HepG2 (cell line): Measurements from ENCODE around the gene SPRYD3. TPM values are rescaled to one million over a fixed set of nuclear protein-coding genes. Genes with fewer than 3 reads are reported as not detected.

Experiments used
- ATAC-seq: fragments of 200-7000 bp; cut with Tn5 transposase; 3 replicates; pipeline ENCODE4 v1.9.1; 2020; ENCODE audit warnings: mild to moderate bottlenecking, moderate library complexity
- BruUV-seq: library from RNA; stranded (reverse); fragments of 400-500 nt; replicated peaks from 2 replicates; lab custom pipeline; 2021; lab: Mats Ljungman, UMichigan
- CTCF ChIA-PET: fragments of 300-600 bp; formaldehyde crosslinking; extraction: SDS; loops from one replicate; lab custom pipeline; 2021; ENCODE audit warnings: low total read pairs, inconsistent platforms, low intra/inter-chr PET ratio; lab: Yijun Ruan, JAX
- POLR2A ChIA-PET: fragments of 350-600 bp; sonication (Branson Sonifier 250); formaldehyde crosslinking; loops from one replicate; lab custom pipeline; 2020; ENCODE audit warnings: antibody characterized with exemption, inconsistent platforms; lab: Yijun Ruan, JAX
- DNase-seq: peaks from one replicate; pipeline ENCODE4 v3.0.0-alpha.2; 2015; ENCODE audit warnings: low spot score
- FAIRE-seq: peaks from 3 replicates; lab custom pipeline; 2011; peaks lifted over from hg19 to GRCh38; lab: Jason Lieb, UNC
- H2AFZ ChIP-seq: one replicate; pipeline ENCODE4 v1.6.1; 2011; ENCODE audit warnings: low read length, inconsistent platforms
- H3K27ac ChIP-seq: fragments of 300-600 bp; 3 replicates; pipeline ENCODE4 v1.8.0; 2011; ENCODE audit warnings: mixed run types, mild to moderate bottlenecking, mixed read lengths, low read length, inconsistent platforms; ENCODE audit not compliant: insufficient read depth; ENCODE audit errors: extremely low read length
- H3K27me3 ChIP-seq, 2 experiments: fragments of 200-600 bp in 1 of 2; 2 replicates in 1 of 2; 3 replicates in 1 of 2; pipeline versions ENCODE4 v1.6.0 to v1.8.0; 2011; ENCODE audit warnings: low read length in 2 of 2, mild to moderate bottlenecking in 2 of 2, moderate library complexity in 2 of 2, inconsistent platforms in 1 of 2; ENCODE audit not compliant: insufficient read depth in 2 of 2, control insufficient read depth in 1 of 2
- H3K36me3 ChIP-seq, 2 experiments: fragments of 200-600 bp in 1 of 2; replicated peaks in 1 of 2; 2 replicates in 1 of 2; 3 replicates in 1 of 2; pipeline versions ENCODE4 v1.5.1 to v1.8.0; 2011; ENCODE audit warnings: low read length in 2 of 2, inconsistent platforms in 1 of 2; ENCODE audit not compliant: insufficient read depth in 2 of 2, control insufficient read depth in 1 of 2
- H3K4me1 ChIP-seq: 2 replicates; pipeline ENCODE4 v1.5.1; 2012; ENCODE audit warnings: low read length, inconsistent platforms; ENCODE audit not compliant: insufficient read depth
- H3K4me2 ChIP-seq: 2 replicates; pipeline ENCODE4 v1.6.0; 2011; ENCODE audit warnings: low read depth, low read length, inconsistent platforms
- H3K4me3 ChIP-seq, 3 experiments: fragments of 200-600 bp in 1 of 3; sonication (generic), shearing (Covaris generic) in 1 of 3; replicated peaks in 1 of 3; 2 replicates each; pipeline ENCODE4 v1.5.1; 2011 to 2016; ENCODE audit warnings: low read length in 3 of 3, inconsistent platforms in 2 of 3, low read depth in 2 of 3, mild to moderate bottlenecking in 2 of 3, control low read depth in 1 of 3, mixed read lengths in 1 of 3; ENCODE audit not compliant: insufficient read depth in 1 of 3
- H3K79me2 ChIP-seq: one replicate; pipeline ENCODE4 v1.6.1; 2011; ENCODE audit warnings: low read length, inconsistent platforms; ENCODE audit not compliant: insufficient read depth
- H3K9ac ChIP-seq: 2 replicates; pipeline ENCODE4 v1.6.0; 2011; ENCODE audit warnings: mild to moderate bottlenecking, low read depth, low read length, inconsistent platforms; ENCODE audit not compliant: insufficient read depth
- H3K9me3 ChIP-seq: 2 replicates; pipeline ENCODE4 v1.5.1; 2012; ENCODE audit warnings: mild to moderate bottlenecking, low read length
- H4K20me1 ChIP-seq: 2 replicates; pipeline ENCODE4 v1.6.0; 2011; ENCODE audit warnings: inconsistent platforms, mild to moderate bottlenecking, low read length, moderate library complexity; ENCODE audit not compliant: insufficient read depth
- ELF1 ChIP-seq: sonication (generic); formaldehyde crosslinking; IDR thresholded peaks from 2 replicates; pipeline ENCODE4 v1.4.0; 2020; ENCODE audit warnings: missing genetic modification reagents
- MED1 ChIP-seq: sonication (generic); formaldehyde crosslinking; IDR thresholded peaks from 2 replicates; pipeline ENCODE4 v1.4.0; 2020; ENCODE audit warnings: missing genetic modification reagents
- RBM22 ChIP-seq: fragments of 200-400 bp; formaldehyde crosslinking; optimal IDR thresholded peaks from 2 replicates; pipeline ENCODE3; 2017; ENCODE audit warnings: mild to moderate bottlenecking, low read length, moderate library complexity
- THAP7 ChIP-seq: sonication (generic); formaldehyde crosslinking; IDR thresholded peaks from 2 replicates; pipeline ENCODE4 v1.8.1; 2023; ENCODE audit warnings: mild to moderate bottlenecking, missing genetic modification reagents
- ZUFSP ChIP-seq: sonication (generic); formaldehyde crosslinking; IDR thresholded peaks from 2 replicates; pipeline ENCODE4 v1.9.0; 2021; ENCODE audit warnings: missing genetic modification reagents, mild to moderate bottlenecking, borderline replicate concordance
- WGBS: methylation state at CpG from one replicate; pipeline ENCODE4 v1.1.6; 2017; ENCODE audit warnings: low lambda C conversion rate; 5-methylcytosine and 5-hydroxymethylcytosine counted together
- in situ Hi-C: cut with HindIII; loops from 2 replicates; pipeline ENCODE4 v1.10.0; 2017; ENCODE audit warnings: low pct_unique_long_range_greater_than_20kb; ENCODE audit not compliant: extremely low pct_ligation_motif_present
- intact Hi-C: fragments of 100-400 bp; cut with micrococcal nuclease; formaldehyde crosslinking; loops from one replicate; pipeline ENCODE4 v1.10.0; 2022; ENCODE audit not compliant: unreplicated experiment
- polyA plus RNA-seq, 8 experiments: library from polyadenylated mRNA; depleted of rRNA in 3 of 8; stranded (reverse) in 7 of 8; unstranded in 1 of 8; fragments of >200 nt; fragmentation: Illumina TruSeq in 4 of 8; extraction: Trizol in 4 of 8; gene quantifications; 2 replicates each; pipeline versions ENCODE4 v1.2.1 to v1.2.3, GENCODE V29; 2011 to 2016; ENCODE audit warnings: low read depth in 4 of 8, missing spikeins in 1 of 8, mixed read lengths in 1 of 8; ENCODE audit not compliant: insufficient read depth in 1 of 8
- total RNA-seq, 5 experiments: library from RNA; depleted of rRNA; stranded (reverse); fragments of >200 nt; fragmentation: Illumina TruSeq; extraction: Trizol; gene quantifications; 2 replicates each; pipeline ENCODE4 v1.2.3, GENCODE V29; 2016; ENCODE audit warnings: low read depth in 1 of 5

SPRYD3 gene
- total and polyA plus RNA-seq, 2 of the 13 experiments (the other 11 are each of a cell fraction or from before 2014, with no cell fraction given), result 9.0 to 9.2 TPM

- TF ChIP-seq ZUFSP, result no peak
- no peak for TF ChIP-seq ELF1 (CRISPR knock-in tag)
- TF ChIP-seq THAP7 (CRISPR knock-in tag), result no peak
- TF ChIP-seq, all 625 proteins: peak for 0
These were observed 44.6 kb upstream of the SPRYD3 start (continued) for GRCh38 chr12:53123578-53124351.

- BruUV-seq, result no TSS peak
- Histone ChIP-seq H4K20me1 (no peaks in the 10 kb centered on the region), H3K27ac (no peak overlapping the region), H3K27me3 (no peaks in the 10 kb centered on the region), H3K4me3 (no peak overlapping the region), H3K79me2 (no peaks in the 10 kb centered on the region), H3K9me3 (no peaks in the 10 kb centered on the region), H3K9ac (no peak overlapping the region), H3K4me1 (peaks cover 6% of the 10 kb centered on the region; the same call in 1 of the 2 replicates), H3K4me2 (no peak overlapping the region), H2AFZ (no peak overlapping the region), H3K36me3 (peaks cover 17 to 34% of the 10 kb centered on the region in 2 experiments)
- CTCF ChIA-PET, result no interaction called here
- POLR2A ChIA-PET, result no interaction called here
- intact Hi-C loops, result no loop called here
- TF ChIP-seq MED1 (CRISPR knock-in tag), result no peak
- peak; percentile 36 for TF ChIP-seq RBM22
- no peak for DNase-seq
- ATAC-seq, result peak; percentile 25; the same call in 1 of the 3 replicates
- WGBS, result 96% methylated on average over 4 of the region's 10 CpGs
- no peak for FAIRE-seq
- in situ Hi-C loops, result no loop called here
These were observed 43.8 kb upstream of the SPRYD3 start for GRCh38 chr12:53122961-53123468.
